Mesenchymal stem cell (in vitro differentiated cells and primary cell): Measurements from ENCODE around the gene TSPAN3.

ENCODE experiments used
- DNase-seq: peaks from one replicate; pipeline ENCODE4 v3.0.0-alpha.2; 2013
- H2AFZ ChIP-seq: one replicate; pipeline ENCODE4 v1.6.1; 2013; ENCODE audit warnings: low read depth, mild to moderate bottlenecking, control low read depth, inconsistent platforms, low read length, moderate library complexity
- H2AK5ac ChIP-seq: 2 replicates; pipeline ENCODE4 v1.6.1; 2013; ENCODE audit warnings: low read length, moderate library complexity, mild to moderate bottlenecking, inconsistent platforms; ENCODE audit not compliant: severe bottlenecking
- H2BK120ac ChIP-seq: one replicate; pipeline ENCODE4 v1.6.1; 2013; ENCODE audit warnings: low read depth, mild to moderate bottlenecking, inconsistent platforms, low read length, moderate library complexity
- H2BK12ac ChIP-seq, 2 experiments: one replicate each; pipeline ENCODE4 v1.6.1; 2013; ENCODE audit warnings: inconsistent platforms in 2 of 2, low read length in 2 of 2, mild to moderate bottlenecking in 2 of 2, moderate library complexity in 2 of 2, control low read depth in 1 of 2
- H2BK15ac ChIP-seq: one replicate; pipeline ENCODE4 v1.6.1; 2013; ENCODE audit warnings: mild to moderate bottlenecking, low read depth, inconsistent platforms; ENCODE audit not compliant: poor library complexity, severe bottlenecking
- H2BK5ac ChIP-seq: 2 replicates; pipeline ENCODE4 v1.6.1; 2013; ENCODE audit warnings: low read depth, mild to moderate bottlenecking, low read length, control low read depth, inconsistent platforms; ENCODE audit not compliant: poor library complexity, severe bottlenecking
- H3K14ac ChIP-seq, 2 experiments: one replicate each; pipeline ENCODE4 v1.6.1; 2013; ENCODE audit warnings: inconsistent platforms in 2 of 2, low read length in 2 of 2, control low read depth in 1 of 2, mild to moderate bottlenecking in 1 of 2, moderate library complexity in 1 of 2
- H3K18ac ChIP-seq, 2 experiments: one replicate each; pipeline ENCODE4 v1.6.1; 2013; ENCODE audit warnings: inconsistent platforms in 2 of 2, low read length in 2 of 2, control low read depth in 1 of 2, low read depth in 1 of 2, mild to moderate bottlenecking in 1 of 2
- H3K23ac ChIP-seq, 2 experiments: one replicate each; pipeline ENCODE4 v1.6.1; 2013; ENCODE audit warnings: inconsistent platforms in 2 of 2, low read length in 2 of 2, mild to moderate bottlenecking in 2 of 2, moderate library complexity in 2 of 2, control low read depth in 1 of 2
- H3K27ac ChIP-seq: 2 replicates; pipeline ENCODE4 v1.5.1; 2013; ENCODE audit warnings: mild to moderate bottlenecking, moderate library complexity, low read length, control low read depth, inconsistent platforms; ENCODE audit not compliant: poor library complexity, severe bottlenecking
- H3K27me3 ChIP-seq, 2 experiments: 2 replicates each; pipeline versions ENCODE4 v1.6.1 to v1.7.0; 2013; ENCODE audit warnings: low read length in 2 of 2, mild to moderate bottlenecking in 2 of 2, moderate library complexity in 2 of 2, control low read depth in 1 of 2, inconsistent platforms in 1 of 2; ENCODE audit not compliant: control insufficient read depth in 1 of 2, insufficient read depth in 1 of 2
- H3K36me3 ChIP-seq, 2 experiments: 2 replicates each; pipeline versions ENCODE4 v1.6.1 to v1.7.0; 2013; ENCODE audit warnings: low read length in 2 of 2, control low read depth in 1 of 2, inconsistent platforms in 1 of 2, low read depth in 1 of 2, mild to moderate bottlenecking in 1 of 2; ENCODE audit not compliant: insufficient read depth in 2 of 2, control insufficient read depth in 1 of 2
- H3K4ac ChIP-seq, 2 experiments: one replicate each; pipeline ENCODE4 v1.6.1; 2013; ENCODE audit warnings: inconsistent platforms in 2 of 2, low read length in 2 of 2, mild to moderate bottlenecking in 2 of 2, moderate library complexity in 2 of 2, control low read depth in 1 of 2, low read depth in 1 of 2
- H3K4me1 ChIP-seq: 2 replicates; pipeline ENCODE4 v1.6.1; 2013; ENCODE audit warnings: low read depth, low read length, control low read depth; ENCODE audit not compliant: control insufficient read depth, insufficient read depth
- H3K4me2 ChIP-seq: 2 replicates; pipeline ENCODE4 v1.6.1; 2013; ENCODE audit warnings: low read length, mild to moderate bottlenecking, inconsistent platforms; ENCODE audit not compliant: poor library complexity, severe bottlenecking
- H3K4me3 ChIP-seq, 2 experiments: 2 replicates each; pipeline versions ENCODE4 v1.5.1 to v1.7.0; 2013; ENCODE audit warnings: low read length in 2 of 2, mild to moderate bottlenecking in 2 of 2, control low read depth in 1 of 2, low read depth in 1 of 2; ENCODE audit not compliant: insufficient read depth in 1 of 2
- H3K79me1 ChIP-seq: replicated peaks from 2 replicates; pipeline ENCODE4 v1.6.1; 2013; ENCODE audit warnings: mild to moderate bottlenecking, control low read depth, low read length, inconsistent platforms; ENCODE audit not compliant: poor library complexity, severe bottlenecking
- H3K9ac ChIP-seq: 2 replicates; pipeline ENCODE4 v1.7.0; 2013; ENCODE audit warnings: mild to moderate bottlenecking, low read length, moderate library complexity
- H3K9me3 ChIP-seq: 2 replicates; pipeline ENCODE4 v1.7.0; 2013; ENCODE audit warnings: mild to moderate bottlenecking, low read length; ENCODE audit not compliant: control insufficient read depth
- H4K8ac ChIP-seq: one replicate; pipeline ENCODE4 v1.6.1; 2013; ENCODE audit warnings: inconsistent platforms, mild to moderate bottlenecking, low read length, moderate library complexity
- H4K91ac ChIP-seq: one replicate; pipeline ENCODE4 v1.6.1; 2013; ENCODE audit warnings: mild to moderate bottlenecking, low read length, inconsistent platforms
- WGBS: methylation state at CpG from one replicate; pipeline ENCODE4 v1.1.7; 2013; ENCODE audit warnings: mixed read lengths; 5-methylcytosine and 5-hydroxymethylcytosine counted together

Gene TSPAN3

GRCh38 chr15:77085297-77085696, 14.4 kb upstream of the TSPAN3 start:
- H3K14ac ChIP-seq, result no peak overlapping the region
- no peak overlapping the region for H3K23ac ChIP-seq
- no peak overlapping the region for H4K91ac ChIP-seq
- H3K4me3 ChIP-seq, result no peak overlapping the region
- H2BK12ac ChIP-seq, result no peak overlapping the region
- peak; percentile 64 for DNase-seq
- no peaks in the 10 kb centered on the region for H3K79me1 ChIP-seq
- H3K4me2 ChIP-seq, result no peak overlapping the region
- no peak overlapping the region for H3K27ac ChIP-seq
- peaks cover 7% of the 10 kb centered on the region for H3K4me1 ChIP-seq
- no peaks in the 10 kb centered on the region for H3K27me3 ChIP-seq
- no peak overlapping the region for H3K18ac ChIP-seq
- no peak overlapping the region for H2BK15ac ChIP-seq
- H4K8ac ChIP-seq, result no peak overlapping the region
- H2AK5ac ChIP-seq, result no peak overlapping the region
- H2BK120ac ChIP-seq, result no peak overlapping the region
- no peaks in the 10 kb centered on the region for H3K9me3 ChIP-seq
- H3K4ac ChIP-seq, result no peak overlapping the region
- 31% methylated on average over 2 of the region's 2 CpGs for WGBS
- H3K36me3 ChIP-seq, result no peaks in the 10 kb centered on the region
- no peak overlapping the region for H2BK5ac ChIP-seq
- no peak overlapping the region for H2AFZ ChIP-seq
- no peak overlapping the region for H3K9ac ChIP-seq

GRCh38 chr15:77084436-77084835, 13.5 kb upstream of the TSPAN3 start:
- H3K9me3 ChIP-seq, result no peaks in the 10 kb centered on the region
- no peak overlapping the region for H4K91ac ChIP-seq
- no peaks in the 10 kb centered on the region for H3K27me3 ChIP-seq
- H2BK12ac ChIP-seq, result no peak overlapping the region
- no peak overlapping the region for H3K23ac ChIP-seq
- H3K18ac ChIP-seq, result no peak overlapping the region
- H3K14ac ChIP-seq, result no peak overlapping the region
- H3K4me1 ChIP-seq, result peaks cover 7% of the 10 kb centered on the region
- H2AFZ ChIP-seq, result no peak overlapping the region
- H3K4me3 ChIP-seq, result no peak overlapping the region
- no peak overlapping the region for H2BK15ac ChIP-seq
- no peak overlapping the region for H2BK120ac ChIP-seq
- H2AK5ac ChIP-seq, result no peak overlapping the region
- H4K8ac ChIP-seq, result no peak overlapping the region
- 90% methylated on average over 8 of the region's 8 CpGs for whole genome bisulfite sequencing
- H3K79me1 ChIP-seq, result no peaks in the 10 kb centered on the region
- H3K36me3 ChIP-seq, result no peaks in the 10 kb centered on the region
- H3K27ac ChIP-seq, result no peak overlapping the region
- no peak for DNase-seq
- H2BK5ac ChIP-seq, result no peak overlapping the region
- H3K9ac ChIP-seq, result no peak overlapping the region
- no peak overlapping the region for H3K4ac ChIP-seq
- no peak overlapping the region for H3K4me2 ChIP-seq

GRCh38 chr15:77083381-77084160, 12.7 kb upstream of the TSPAN3 start:
- Histone ChIP-seq H4K8ac (peak overlapping the region; percentile 79), H3K36me3 (no peaks in the 10 kb centered on the region), H2BK5ac (no peak overlapping the region), H2AFZ (no peak overlapping the region), H3K23ac (no peak overlapping the region), H3K27ac (peak overlapping the region; percentile 52), H3K4me1 (peaks cover 7% of the 10 kb centered on the region), H3K18ac (no peak overlapping the region), H2BK120ac (no peak overlapping the region), H3K4ac (no peak overlapping the region), H2BK15ac (no peak overlapping the region), H3K79me1 (no peaks in the 10 kb centered on the region), H3K27me3 (no peaks in the 10 kb centered on the region), H2BK12ac (no peak overlapping the region), H2AK5ac (no peak overlapping the region), H3K9me3 (no peaks in the 10 kb centered on the region), H3K9ac (peak overlapping the region; percentile 27), H4K91ac (no peak overlapping the region), H3K4me2 (peak overlapping the region; percentile 55), H3K4me3 (peak overlapping the region in 1 of 2 experiments; percentile 64), H3K14ac (no peak overlapping the region)
- 28% methylated on average over 21 of the region's 21 CpGs for WGBS
- peak; percentile 46 for DNase-seq

- peak overlapping the region; percentile 38 for H2AK5ac ChIP-seq
- H3K27ac ChIP-seq, result no peak overlapping the region
- no peak overlapping the region for H2AFZ ChIP-seq
- H3K14ac ChIP-seq, result no peak overlapping the region
- no peak overlapping the region for H4K8ac ChIP-seq
- H3K4me3 ChIP-seq, result no peak overlapping the region
- no peak overlapping the region for H2BK5ac ChIP-seq
- no peak overlapping the region for H3K4ac ChIP-seq
- H3K79me1 ChIP-seq, result no peaks in the 10 kb centered on the region
- H3K27me3 ChIP-seq, result no peaks in the 10 kb centered on the region
- no peak overlapping the region for H2BK15ac ChIP-seq
- H2BK120ac ChIP-seq, result no peak overlapping the region
- peaks cover 7% of the 10 kb centered on the region for H3K4me1 ChIP-seq
- H3K9me3 ChIP-seq, result no peaks in the 10 kb centered on the region
- no peak overlapping the region for H3K18ac ChIP-seq
- H3K36me3 ChIP-seq, result no peaks in the 10 kb centered on the region
- DNase-seq, result no peak
- WGBS, result 76% methylated on average over 5 of the region's 5 CpGs
- H3K23ac ChIP-seq, result no peak overlapping the region
- no peak overlapping the region for H4K91ac ChIP-seq
- no peak overlapping the region for H2BK12ac ChIP-seq
- H3K9ac ChIP-seq, result no peak overlapping the region
- H3K4me2 ChIP-seq, result no peak overlapping the region
Measured at GRCh38 chr15:77081971-77082370, 11.1 kb upstream of the TSPAN3 start.
